Measurements from ENCODE around the gene HPGD. TPM values are rescaled to one million over a fixed set of nuclear protein-coding genes. Genes with fewer than 3 reads are reported as not detected.

HPGD gene
- total RNA-seq, 2 experiments from 2014 or later = 0.76 TPM; not detected in 1

Other genes with a start within 250 kb of the HPGD start
- gene FBXO8, start 238.8 kb downstream of the HPGD start, total RNA-seq (2014; rRNA removed; shearing (Covaris generic)) = 11.0 and 12.6 TPM in 2 replicates
- 12.7 and 13.5 TPM in 2 replicates for gene FBXO8, start 238.8 kb downstream of the HPGD start, total RNA-seq (2022)
- 27.9 and 29.2 TPM in 2 replicates for gene CEP44, start 238.6 kb downstream of the HPGD start, total RNA-seq (2014; rRNA removed; shearing (Covaris generic))
- gene CEP44, start 238.6 kb downstream of the HPGD start, total RNA-seq (2022) = 32.4 and 41.0 TPM in 2 replicates